GM12874 (cell line): Measurements from ENCODE around the gene MLLT6.

Experiments
- TF ChIP-seq, protein P1 (sequence below): IDR thresholded peaks from 2 replicates; pipeline ENCODE4 v1.5.1; 2011; ENCODE audit warnings: low read depth, mild to moderate bottlenecking, control low read depth, low read length, moderate library complexity; ENCODE audit not compliant: insufficient read depth

The MLLT6 gene

GRCh38 chr17:38733282-38733981 is 28.4 kb downstream of the MLLT6 start:
- TF ChIP-seq, protein P1, sequence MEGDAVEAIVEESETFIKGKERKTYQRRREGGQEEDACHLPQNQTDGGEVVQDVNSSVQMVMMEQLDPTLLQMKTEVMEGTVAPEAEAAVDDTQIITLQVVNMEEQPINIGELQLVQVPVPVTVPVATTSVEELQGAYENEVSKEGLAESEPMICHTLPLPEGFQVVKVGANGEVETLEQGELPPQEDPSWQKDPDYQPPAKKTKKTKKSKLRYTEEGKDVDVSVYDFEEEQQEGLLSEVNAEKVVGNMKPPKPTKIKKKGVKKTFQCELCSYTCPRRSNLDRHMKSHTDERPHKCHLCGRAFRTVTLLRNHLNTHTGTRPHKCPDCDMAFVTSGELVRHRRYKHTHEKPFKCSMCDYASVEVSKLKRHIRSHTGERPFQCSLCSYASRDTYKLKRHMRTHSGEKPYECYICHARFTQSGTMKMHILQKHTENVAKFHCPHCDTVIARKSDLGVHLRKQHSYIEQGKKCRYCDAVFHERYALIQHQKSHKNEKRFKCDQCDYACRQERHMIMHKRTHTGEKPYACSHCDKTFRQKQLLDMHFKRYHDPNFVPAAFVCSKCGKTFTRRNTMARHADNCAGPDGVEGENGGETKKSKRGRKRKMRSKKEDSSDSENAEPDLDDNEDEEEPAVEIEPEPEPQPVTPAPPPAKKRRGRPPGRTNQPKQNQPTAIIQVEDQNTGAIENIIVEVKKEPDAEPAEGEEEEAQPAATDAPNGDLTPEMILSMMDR, result no peak

GRCh38 chr17:38733982-38734973 is 29.2 kb downstream of the MLLT6 start:
- TF ChIP-seq, protein P1, result peak; percentile 29; the same call in 1 of the 2 replicates

- TF ChIP-seq, protein P1, result peak; percentile 98
These were observed 30.3 kb downstream of the MLLT6 start for GRCh38 chr17:38735161-38735997.

- TF ChIP-seq, protein P1, result no peak
These were observed 33.1 kb downstream of the MLLT6 start for GRCh38 chr17:38738007-38738662.

DNA sequence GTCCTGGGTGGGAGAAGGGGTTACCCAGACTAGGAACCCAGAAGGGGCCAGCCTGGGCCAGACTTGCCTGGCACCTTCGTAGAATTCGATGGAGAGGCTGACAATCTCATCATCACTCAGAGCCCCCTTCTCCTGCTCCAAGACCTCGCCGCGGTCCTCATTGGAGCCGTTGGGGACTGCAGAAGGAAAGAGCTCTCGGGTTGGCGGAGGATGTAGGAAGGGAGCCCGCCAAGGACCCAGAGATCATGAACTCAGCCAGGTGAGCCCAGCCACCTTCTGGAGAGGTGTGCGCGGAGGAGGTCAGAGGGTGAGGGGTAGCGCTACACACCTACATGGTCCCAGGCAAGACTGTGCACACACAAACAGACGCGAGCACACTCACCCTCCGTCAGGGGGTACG is 33.6 kb downstream of the MLLT6 start:
- TF ChIP-seq, protein P1, result no peak

DNA sequence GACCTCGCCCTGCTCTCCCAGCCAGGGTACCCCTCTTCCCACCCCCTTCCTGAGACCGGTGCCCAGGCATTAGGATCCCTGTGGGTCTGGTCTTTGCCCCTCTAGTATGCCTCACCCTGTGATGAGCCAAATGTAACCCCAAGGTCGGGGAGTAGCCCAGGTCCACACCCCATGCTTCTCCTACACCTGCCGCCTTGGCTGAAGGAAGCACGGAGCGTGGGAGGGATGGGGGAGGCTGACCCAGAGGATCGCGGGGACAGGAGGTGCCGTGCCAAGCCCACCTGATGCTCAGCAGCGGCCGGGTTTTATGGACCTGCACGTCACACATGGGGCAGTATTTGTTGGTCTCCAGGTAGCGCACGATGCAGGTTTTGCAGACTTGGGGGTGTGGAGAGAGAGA is 34.2 kb downstream of the MLLT6 start:
- TF ChIP-seq, protein P1, result no peak
